GM12892 (cell line): ENCODE measurements around the gene CHD9NB.

Experiments used
- DNase-seq: peaks from one replicate; pipeline ENCODE4 v3.0.0; 2011; ENCODE audit not compliant: insufficient read length
- FAIRE-seq: peaks from 2 replicates; lab custom pipeline; 2011; peaks lifted over from hg19 to GRCh38; lab: Jason Lieb, UNC
- POLR2A ChIP-seq: IDR thresholded peaks from 2 replicates; pipeline ENCODE4 v1.6.1; 2011; ENCODE audit warnings: low read depth, low read length, control low read depth
- POLR2AphosphoS5 ChIP-seq: IDR thresholded peaks from 2 replicates; pipeline ENCODE4 v1.6.1; 2011; ENCODE audit warnings: low read depth, low read length, control low read depth
- TAF1 ChIP-seq: IDR thresholded peaks from 2 replicates; pipeline ENCODE4 v1.6.1; 2011; ENCODE audit warnings: low read depth, mild to moderate bottlenecking, control low read depth, low read length, borderline replicate concordance

Gene CHD9NB

GRCh38 chr16:53091466-53092211 is 38.9 kb upstream of the CHD9NB start:
- 0 out of 2 replicates have a peak, but pooled peaks have one; percentile 24 for TF ChIP-seq POLR2A
- TF ChIP-seq TAF1: no peak
- DNase-seq: no peak
- FAIRE-seq: peak; percentile 98

GRCh38 chr16:53090591-53091411 is 38.1 kb upstream of the CHD9NB start:
- peak; percentile 58; the same call in 1 of the 2 replicates for TF ChIP-seq POLR2A
- TF ChIP-seq TAF1: no peak
- FAIRE-seq (no peak), DNase-seq (peak; percentile 48)

GRCh38 chr16:53090286-53090590 is 37.5 kb upstream of the CHD9NB start:
- DNase-seq (no peak), FAIRE-seq (peak; percentile 5)
- no peak for TF ChIP-seq POLR2AphosphoS5

- TF ChIP-seq POLR2AphosphoS5 (no peak), TAF1 (no peak), POLR2A (no peak)
- FAIRE-seq (no peak), DNase-seq (no peak)
Observed at GRCh38 chr16:53089434-53090285, 37.0 kb upstream of the CHD9NB start.

- DNase-seq: no peak
Observed at GRCh38 chr16:53087101-53087500, 34.4 kb upstream of the CHD9NB start.

GRCh38 chr16:53085931-53086421 is 33.3 kb upstream of the CHD9NB start:
- TF ChIP-seq TAF1: no peak
- no peak for TF ChIP-seq POLR2AphosphoS5
- TF ChIP-seq POLR2A: no peak
- FAIRE-seq (no peak), DNase-seq (no peak)

More at GRCh38 chr16:53087101-53087500, 34.4 kb upstream of the CHD9NB start:
- TF ChIP-seq POLR2A (no peak), TAF1 (no peak), POLR2AphosphoS5 (no peak)
- peak; percentile 30 for FAIRE-seq

GRCh38 chr16:53085369-53085843 is 32.7 kb upstream of the CHD9NB start:
- no peak for FAIRE-seq
- TF ChIP-seq POLR2AphosphoS5 (no peak), POLR2A (no peak), TAF1 (no peak)
- DNase-seq: no peak

GRCh38 chr16:53084746-53085334 is 32.1 kb upstream of the CHD9NB start:
- no peak for FAIRE-seq
- TF ChIP-seq TAF1 (no peak), POLR2A (no peak), POLR2AphosphoS5 (no peak)
- DNase-seq: no peak

GRCh38 chr16:53084141-53084541 is 31.4 kb upstream of the CHD9NB start:
- no peak for TF ChIP-seq POLR2A
- no peak for TF ChIP-seq POLR2AphosphoS5
- no peak for TF ChIP-seq TAF1
- DNase-seq: no peak
- FAIRE-seq: no peak

- FAIRE-seq: no peak
- no peak for DNase-seq
- TF ChIP-seq POLR2AphosphoS5 (no peak), TAF1 (no peak), POLR2A (no peak)
Observed at GRCh38 chr16:53083119-53083518, 30.4 kb upstream of the CHD9NB start.

GRCh38 chr16:53082509-53082908 is 29.8 kb upstream of the CHD9NB start:
- no peak for FAIRE-seq
- TF ChIP-seq POLR2AphosphoS5 (no peak), POLR2A (no peak), TAF1 (no peak)
- DNase-seq: no peak
